H1 (cell line): ENCODE results near the gene EMC6.

Experiments
- CTCF ChIP-seq, 3 experiments: IDR thresholded peaks; 1 replicate in 2 of 3; 2 replicates in 1 of 3; pipeline versions ENCODE4 v1.5.1 to v1.6.1; 2011; ENCODE audit warnings: low read length in 3 of 3, mild to moderate bottlenecking in 3 of 3, inconsistent platforms in 2 of 3, low read depth in 1 of 3, moderate library complexity in 1 of 3; ENCODE audit not compliant: insufficient read depth in 1 of 3; ENCODE audit errors: control extremely low read depth in 1 of 3
- E2F6 ChIP-seq: IDR thresholded peaks from 2 replicates; pipeline ENCODE4 v1.6.1; 2012; ENCODE audit warnings: inconsistent platforms
- EP300 ChIP-seq, 2 experiments: IDR thresholded peaks; 1 replicate in 1 of 2; 2 replicates in 1 of 2; pipeline ENCODE4 v1.6.1; 2011 to 2012; ENCODE audit warnings: low read depth in 2 of 2, low read length in 2 of 2, mild to moderate bottlenecking in 2 of 2, borderline replicate concordance in 1 of 2, inconsistent platforms in 1 of 2, moderate library complexity in 1 of 2
- FOSL1 ChIP-seq: IDR thresholded peaks from 2 replicates; pipeline ENCODE4 v1.6.1; 2011; ENCODE audit warnings: mild to moderate bottlenecking, low read depth, low read length, moderate library complexity; ENCODE audit not compliant: insufficient read depth
- HDAC2 ChIP-seq, 2 experiments: fragments of 300-600 bp in 1 of 2; sonication (generic) in 1 of 2; IDR thresholded peaks; 2 replicates each; pipeline ENCODE4 v1.6.1; 2011 to 2012; ENCODE audit warnings: low read depth in 2 of 2, low read length in 2 of 2, mild to moderate bottlenecking in 2 of 2, moderate library complexity in 2 of 2, borderline replicate concordance in 1 of 2, inconsistent platforms in 1 of 2
- JUN ChIP-seq: IDR thresholded peaks from 2 replicates; pipeline ENCODE4 v1.6.1; 2011; ENCODE audit warnings: low read depth, mild to moderate bottlenecking, improper control_type of control experiment, low read length
- JUND ChIP-seq: IDR thresholded peaks from 2 replicates; pipeline ENCODE4 v1.6.1; 2011; ENCODE audit warnings: mild to moderate bottlenecking, improper control_type of control experiment, low read length
- KDM5A ChIP-seq: fragments of 200-600 bp; IDR thresholded peaks from 2 replicates; pipeline ENCODE4 v1.7.1; 2012; ENCODE audit warnings: mild to moderate bottlenecking, low read length, inconsistent platforms, mixed read lengths
- POLR2A ChIP-seq, 2 experiments: IDR thresholded peaks; 1 replicate in 1 of 2; 2 replicates in 1 of 2; pipeline ENCODE4 v1.6.1; 2011; ENCODE audit warnings: low read depth in 2 of 2, low read length in 2 of 2, mild to moderate bottlenecking in 2 of 2; ENCODE audit errors: control extremely low read depth in 1 of 2
- POLR2AphosphoS5 ChIP-seq: IDR thresholded peaks from 2 replicates; pipeline ENCODE4 v1.6.1; 2011; ENCODE audit warnings: low read depth, low read length
- SIN3A ChIP-seq, 2 experiments: IDR thresholded peaks in 1 of 2; conservative IDR thresholded peaks in 1 of 2; 2 replicates each; pipeline ENCODE4 v1.6.1; 2011 to 2012; ENCODE audit warnings: low read length in 2 of 2, improper control_type of control experiment in 1 of 2, low read depth in 1 of 2, mild to moderate bottlenecking in 1 of 2
- SP2 ChIP-seq: IDR thresholded peaks from 2 replicates; pipeline ENCODE4 v1.6.1; 2012; ENCODE audit warnings: mild to moderate bottlenecking, low read length, inconsistent platforms
- TAF7 ChIP-seq: optimal IDR thresholded peaks from 2 replicates; pipeline ENCODE3; 2011; ENCODE audit warnings: low read depth, mild to moderate bottlenecking, inconsistent platforms, low read length, moderate library complexity, borderline replicate concordance
- TCF12 ChIP-seq: IDR thresholded peaks from 2 replicates; pipeline ENCODE4 v1.6.1; 2011; ENCODE audit warnings: low read depth, mild to moderate bottlenecking, low read length

DNA sequence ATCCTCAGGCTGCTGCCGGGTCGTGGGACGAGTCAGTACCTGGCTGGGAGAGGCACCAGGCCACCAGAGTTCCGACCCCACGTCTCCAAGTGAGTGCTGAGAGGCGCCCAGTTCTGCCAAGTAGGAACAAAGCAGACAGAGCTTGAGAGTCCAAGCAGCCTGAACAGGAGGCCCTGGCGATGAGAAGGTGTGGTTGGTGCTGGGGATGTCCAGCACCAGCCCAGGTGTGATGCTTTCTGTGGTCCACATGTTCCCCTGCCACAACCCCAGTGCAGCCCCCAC lies 11.1 kb upstream of the EMC6 start:
- TF ChIP-seq CTCF (IDR thresholded peaks at IDR 0.05; ENCODE audit: control extremely low read depth in 1 of 3, insufficient read depth in 1 of 3, low read depth in 1 of 3, low read length in 3 of 3) (no peak), FOSL1 (no peak), TCF12 (no peak), POLR2AphosphoS5 (no peak), E2F6 (no peak), POLR2A (IDR thresholded peaks at IDR 0.05; ENCODE audit: control extremely low read depth in 1 of 2, low read depth in 2 of 2, low read length in 2 of 2) (no peak), JUND (no peak), SP2 (no peak), KDM5A (no peak), EP300 (IDR thresholded peaks at IDR 0.05; ENCODE audit: borderline replicate concordance in 1 of 2, low read depth in 2 of 2, low read length in 2 of 2) (no peak), TAF7 (no peak), SIN3A (conservative IDR thresholded peaks at IDR 0.05 in 1 of 2, IDR thresholded peaks at IDR 0.05 in 1 of 2; ENCODE audit: low read depth in 1 of 2, low read length in 2 of 2) (no peak), HDAC2 (IDR thresholded peaks at IDR 0.05; ENCODE audit: borderline replicate concordance in 1 of 2, low read depth in 2 of 2, low read length in 2 of 2) (no peak), JUN (no peak)
